GM19193 (cell line): Measurements from ENCODE around the gene MYO18A.

Source experiments
- POLR2A ChIP-seq: IDR thresholded peaks from 4 replicates; pipeline ENCODE4 v1.6.1; 2011; ENCODE audit not compliant: insufficient read depth, insufficient read length; ENCODE audit errors: extremely low read depth

Gene MYO18A

GRCh38 chr17:29111816-29112499, 68.2 kb downstream of the MYO18A start:
- TF ChIP-seq POLR2A, result no peak

DNA sequence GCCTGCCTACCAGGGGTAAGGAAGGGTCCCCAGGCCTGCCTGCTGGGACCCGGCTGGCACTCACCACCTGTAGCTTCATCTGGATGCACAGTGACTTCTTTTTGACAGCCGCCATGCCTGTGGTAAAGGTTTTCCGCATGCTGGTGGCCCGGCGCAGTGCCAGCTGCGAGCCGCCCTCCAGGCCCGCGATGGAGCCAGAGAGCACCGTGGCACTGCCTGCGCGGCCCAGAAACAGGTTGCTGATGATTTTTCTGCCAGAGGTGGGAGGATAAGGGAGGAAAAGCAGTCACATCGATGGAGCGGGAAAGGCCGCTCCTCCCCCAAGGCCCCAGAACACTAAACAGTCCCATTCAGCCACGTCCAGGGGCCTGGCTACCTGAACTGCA, 69.8 kb downstream of the MYO18A start:
- TF ChIP-seq POLR2A, result no peak

DNA sequence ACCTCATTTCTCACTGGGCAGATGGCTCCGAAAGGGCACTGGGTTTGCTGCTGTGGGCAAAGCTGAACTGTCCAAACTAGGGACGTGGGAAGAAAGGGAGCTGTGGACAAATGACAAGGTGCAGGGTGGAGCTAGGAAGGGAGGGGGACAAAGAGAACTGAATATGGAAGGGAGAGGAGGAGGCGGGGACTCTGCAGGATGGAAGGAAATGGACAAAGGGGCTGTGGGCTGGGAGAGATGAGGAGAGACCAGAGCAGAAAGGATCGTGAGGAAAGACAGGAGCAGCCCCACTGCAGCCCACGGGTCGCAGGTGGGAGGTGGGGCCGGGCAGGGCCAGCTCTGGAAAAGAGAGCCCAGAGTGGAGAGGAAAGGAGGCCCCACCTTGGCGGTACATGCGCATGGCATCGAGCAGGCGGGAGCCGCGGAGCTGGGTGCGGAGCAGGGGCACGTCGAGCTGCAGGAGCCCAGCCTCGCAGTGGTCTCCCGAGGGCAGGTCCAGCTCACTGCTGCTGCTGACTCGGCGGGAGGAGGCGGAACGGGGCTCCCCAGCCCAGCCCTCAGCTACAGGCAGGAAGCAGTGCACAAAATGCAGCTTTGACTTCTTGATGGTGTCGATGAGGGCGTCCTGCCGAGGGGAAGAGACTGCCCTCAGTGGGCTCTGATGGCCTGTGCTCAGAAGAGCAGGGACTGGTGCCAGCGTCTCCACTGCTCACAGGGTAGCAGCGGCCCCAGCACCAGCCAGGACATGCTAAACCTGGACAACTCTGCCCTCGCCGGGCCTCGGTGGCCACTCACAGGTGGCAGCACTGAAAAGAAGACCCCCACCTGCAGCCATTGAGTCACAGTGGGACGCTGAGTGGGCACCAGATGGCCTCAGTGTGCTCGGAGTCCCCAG, 70.5 kb downstream of the MYO18A start:
- TF ChIP-seq POLR2A, result no peak

DNA sequence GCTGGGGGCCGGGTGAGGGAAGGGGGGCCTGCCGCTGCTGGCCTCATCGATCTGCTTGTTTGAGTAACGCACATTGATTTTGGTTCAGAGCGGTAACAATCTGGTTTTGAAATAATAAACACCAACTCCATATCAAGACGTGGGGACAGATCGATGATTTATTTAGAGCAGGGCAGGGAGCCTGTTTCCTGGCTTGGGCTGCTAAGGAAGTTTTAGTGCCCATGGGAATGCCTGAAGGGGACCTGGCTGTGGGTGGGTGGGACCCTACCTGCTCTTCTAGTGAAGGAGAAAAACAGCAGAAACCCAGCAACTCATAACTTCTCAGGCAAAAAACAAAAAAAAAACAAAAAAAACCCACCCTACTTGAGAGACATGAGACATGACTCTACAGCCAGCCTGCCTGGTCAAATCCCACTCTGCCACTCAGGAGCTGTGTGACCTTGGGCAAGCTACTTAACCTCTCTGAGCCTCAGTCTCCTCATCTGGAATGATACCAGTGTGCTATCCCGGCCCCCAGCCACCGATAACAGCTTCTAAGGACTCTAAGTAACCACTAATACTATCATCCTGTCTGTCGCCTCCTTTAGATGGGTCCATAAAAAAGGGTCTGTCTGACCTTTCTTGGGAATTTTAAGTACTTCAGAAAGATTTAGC, 71.2 kb downstream of the MYO18A start:
- TF ChIP-seq POLR2A, result no peak

DNA sequence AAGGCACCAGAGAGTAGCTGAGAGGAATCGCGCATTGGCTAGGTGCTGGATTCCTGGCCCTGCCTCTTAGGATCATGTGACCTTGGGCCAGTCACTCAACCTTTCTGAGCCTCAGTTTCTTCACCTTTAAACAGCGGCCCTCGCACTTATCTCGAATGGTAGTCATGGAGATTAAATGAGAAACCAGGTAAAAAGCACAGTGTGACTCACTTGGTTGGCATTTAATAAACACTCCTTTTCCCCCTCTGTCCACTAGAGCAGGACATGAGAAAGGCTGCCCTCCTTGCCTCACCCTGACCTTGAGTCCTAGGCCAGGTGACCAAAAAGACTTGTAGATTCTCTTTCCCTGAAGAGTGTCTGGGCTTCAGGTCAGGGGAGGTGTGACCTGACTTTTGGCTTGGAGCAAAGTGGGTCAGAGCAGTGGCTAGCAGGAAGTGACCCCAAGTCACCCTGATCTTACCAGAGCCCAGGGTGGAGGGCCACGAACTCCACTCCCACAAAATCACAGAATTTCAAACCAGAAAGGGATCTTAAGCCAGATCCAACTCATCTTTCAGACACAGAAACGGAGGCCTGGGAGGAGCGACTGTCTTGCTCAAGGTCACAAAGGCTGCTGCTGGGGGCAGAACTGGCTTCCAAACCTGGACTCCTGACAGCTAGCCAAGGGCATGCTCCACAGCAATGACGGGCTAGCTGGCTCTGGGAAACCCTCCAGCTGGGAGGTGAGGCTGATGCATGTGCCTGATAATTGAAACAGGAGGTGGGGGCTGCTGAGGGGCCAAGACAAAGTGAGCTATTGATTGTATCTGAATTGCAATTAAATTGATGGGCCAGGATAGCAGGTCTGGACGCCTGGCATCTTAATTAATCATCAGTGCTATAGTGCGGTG, 72.0 kb downstream of the MYO18A start:
- no peak for TF ChIP-seq POLR2A

DNA sequence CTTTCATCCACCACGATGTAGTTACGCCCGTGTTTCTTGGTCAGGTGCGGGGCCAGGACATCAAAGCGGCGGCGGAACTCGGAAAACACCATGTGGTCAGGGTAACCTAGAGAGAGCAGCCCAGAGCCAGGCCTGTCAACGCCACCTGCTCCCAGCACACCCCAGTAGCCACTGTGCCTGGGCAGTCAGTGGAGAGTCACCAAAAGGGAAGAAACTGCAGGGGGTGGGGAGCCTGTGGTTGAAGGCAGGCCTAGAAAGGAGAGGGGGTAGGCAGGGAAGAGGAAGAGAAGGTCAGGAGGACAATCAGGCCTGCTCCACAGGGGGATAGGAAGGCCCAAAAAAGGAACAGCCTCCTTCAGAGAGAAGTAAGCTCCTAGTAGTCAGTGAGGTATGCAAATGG, 73.1 kb downstream of the MYO18A start:
- TF ChIP-seq POLR2A, result no peak

- TF ChIP-seq POLR2A, result no peak
Observed at GRCh38 chr17:29103341-29103740, 76.9 kb downstream of the MYO18A start.

DNA sequence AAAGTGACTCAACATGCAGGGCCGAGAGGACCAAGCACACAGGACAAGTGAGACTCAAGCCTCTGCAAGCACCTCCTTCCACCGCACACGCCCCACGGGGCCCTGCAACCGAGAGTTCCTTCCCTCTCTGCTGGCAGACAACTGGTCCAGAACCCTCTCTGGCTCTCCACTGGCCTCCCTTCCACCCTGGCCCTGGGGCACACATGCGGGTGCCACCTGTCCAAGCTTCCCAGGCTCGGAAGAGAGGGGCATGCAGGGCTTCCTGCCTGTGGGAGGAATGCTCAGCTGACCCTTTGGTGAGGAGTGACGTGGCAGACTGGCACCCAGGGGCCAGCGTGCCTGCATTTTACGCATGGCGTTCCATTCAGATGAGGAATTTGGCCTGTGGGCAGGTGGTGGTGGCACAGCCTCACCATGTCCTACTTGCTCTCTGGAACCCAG, 77.4 kb downstream of the MYO18A start:
- TF ChIP-seq POLR2A, result no peak

DNA sequence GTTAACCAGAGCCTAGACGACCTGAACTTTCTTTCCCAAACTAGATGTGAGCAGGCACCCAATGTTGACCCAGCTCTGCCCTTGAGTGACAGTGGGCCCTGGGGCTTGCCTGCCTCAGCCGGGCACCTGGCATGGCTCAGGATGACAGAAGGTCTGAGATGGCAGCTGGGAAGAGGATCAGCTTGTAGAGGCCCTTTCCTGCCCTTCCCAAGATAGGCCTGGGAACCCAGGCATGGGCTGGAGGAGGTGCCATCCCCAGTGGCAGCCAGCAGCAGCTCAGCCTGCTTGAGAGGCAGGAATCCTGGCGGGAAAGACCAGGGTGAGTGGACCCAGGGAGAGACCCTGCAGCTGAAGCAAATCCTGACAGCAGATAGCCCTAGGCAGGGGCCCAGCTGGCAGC, 78.2 kb downstream of the MYO18A start:
- TF ChIP-seq POLR2A, result no peak

DNA sequence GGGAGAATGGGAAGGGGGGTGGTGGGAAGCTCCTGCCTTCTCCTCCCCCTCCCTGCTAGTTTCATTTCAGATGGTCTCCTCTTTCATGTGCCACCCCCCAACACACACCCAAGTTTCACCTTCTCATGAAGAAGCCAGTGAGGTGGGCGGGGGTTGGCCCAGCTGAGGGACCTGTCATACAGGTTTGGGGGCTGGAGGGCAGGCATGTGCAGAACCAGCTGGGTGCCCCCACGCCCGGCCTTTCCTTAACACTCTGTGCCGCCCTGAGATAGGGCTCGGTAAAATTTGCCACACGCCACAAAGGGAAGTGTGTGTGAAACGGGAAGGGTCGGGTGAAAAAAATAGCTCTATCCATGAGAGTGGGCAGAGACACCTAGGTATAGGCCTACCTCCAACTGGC, 79.9 kb downstream of the MYO18A start:
- TF ChIP-seq POLR2A, result no peak

- no peak for TF ChIP-seq POLR2A
Observed at GRCh38 chr17:29099527-29099926, 80.7 kb downstream of the MYO18A start.

DNA sequence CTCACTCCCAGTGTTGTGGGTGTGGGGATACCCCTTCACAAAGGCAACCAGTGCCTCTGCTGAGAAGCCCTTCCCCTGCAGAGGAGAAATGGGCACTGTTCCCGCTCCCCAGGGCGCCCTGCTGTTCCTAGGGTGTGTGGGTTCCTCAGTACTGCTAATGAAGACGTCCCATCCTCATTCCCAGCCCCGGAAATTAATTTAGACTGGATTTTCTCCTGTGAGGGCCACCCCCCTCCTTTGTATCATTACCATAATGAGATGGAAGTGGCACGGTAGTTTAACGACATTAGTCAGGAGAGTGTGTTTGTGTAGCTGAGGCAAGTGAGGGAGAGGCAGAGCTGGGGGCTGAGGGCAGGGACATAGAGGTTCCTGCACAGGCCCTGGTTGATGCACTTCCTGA, 84.1 kb downstream of the MYO18A start:
- TF ChIP-seq POLR2A, result no peak

DNA sequence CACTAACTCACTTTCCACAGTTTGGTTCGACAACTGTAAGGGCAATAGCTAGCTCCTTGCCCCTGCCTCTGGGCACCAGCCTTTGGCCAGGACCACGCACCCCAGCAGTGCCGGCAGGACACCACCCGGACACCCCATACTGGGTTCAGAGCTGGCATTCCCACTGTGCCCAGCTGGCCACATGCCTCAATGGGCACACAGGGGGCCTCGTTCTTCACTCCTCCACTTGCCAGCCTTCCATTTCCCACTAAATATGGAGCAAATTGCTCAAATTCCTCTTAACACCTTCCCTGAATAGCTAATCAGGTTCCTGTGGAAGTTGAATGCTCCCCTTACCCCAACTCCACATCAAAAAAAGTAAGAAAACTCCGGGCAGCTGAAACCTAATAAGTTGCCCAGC, 84.8 kb downstream of the MYO18A start:
- TF ChIP-seq POLR2A, result no peak

- no peak for TF ChIP-seq POLR2A
Observed at GRCh38 chr17:29094101-29094708, 86.0 kb downstream of the MYO18A start.
